Endometrium (tissue), 2 donors: ENCODE data around the gene APBB3.
A peak's percentile ranks its signal among the peaks of the same experiment; 100 is the strongest.
"Not testable (repeated sequence)": the region's sequence is repeated elsewhere in the genome, so short reads cannot be mapped to it uniquely, and the experiment has no call there.

Experiments used
- FAIRE-seq: peaks from 2 replicates; lab custom pipeline; 2012; peaks lifted over from hg19 to GRCh38; lab: Jason Lieb, UNC
- donor health status: control.
- donor health status: control.

The APBB3 gene, protein sequence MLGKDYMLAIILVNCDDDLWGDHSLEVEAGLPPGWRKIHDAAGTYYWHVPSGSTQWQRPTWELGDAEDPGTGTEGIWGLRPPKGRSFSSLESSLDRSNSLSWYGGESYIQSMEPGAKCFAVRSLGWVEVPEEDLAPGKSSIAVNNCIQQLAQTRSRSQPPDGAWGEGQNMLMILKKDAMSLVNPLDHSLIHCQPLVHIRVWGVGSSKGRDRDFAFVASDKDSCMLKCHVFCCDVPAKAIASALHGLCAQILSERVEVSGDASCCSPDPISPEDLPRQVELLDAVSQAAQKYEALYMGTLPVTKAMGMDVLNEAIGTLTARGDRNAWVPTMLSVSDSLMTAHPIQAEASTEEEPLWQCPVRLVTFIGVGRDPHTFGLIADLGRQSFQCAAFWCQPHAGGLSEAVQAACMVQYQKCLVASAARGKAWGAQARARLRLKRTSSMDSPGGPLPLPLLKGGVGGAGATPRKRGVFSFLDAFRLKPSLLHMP

DNA sequence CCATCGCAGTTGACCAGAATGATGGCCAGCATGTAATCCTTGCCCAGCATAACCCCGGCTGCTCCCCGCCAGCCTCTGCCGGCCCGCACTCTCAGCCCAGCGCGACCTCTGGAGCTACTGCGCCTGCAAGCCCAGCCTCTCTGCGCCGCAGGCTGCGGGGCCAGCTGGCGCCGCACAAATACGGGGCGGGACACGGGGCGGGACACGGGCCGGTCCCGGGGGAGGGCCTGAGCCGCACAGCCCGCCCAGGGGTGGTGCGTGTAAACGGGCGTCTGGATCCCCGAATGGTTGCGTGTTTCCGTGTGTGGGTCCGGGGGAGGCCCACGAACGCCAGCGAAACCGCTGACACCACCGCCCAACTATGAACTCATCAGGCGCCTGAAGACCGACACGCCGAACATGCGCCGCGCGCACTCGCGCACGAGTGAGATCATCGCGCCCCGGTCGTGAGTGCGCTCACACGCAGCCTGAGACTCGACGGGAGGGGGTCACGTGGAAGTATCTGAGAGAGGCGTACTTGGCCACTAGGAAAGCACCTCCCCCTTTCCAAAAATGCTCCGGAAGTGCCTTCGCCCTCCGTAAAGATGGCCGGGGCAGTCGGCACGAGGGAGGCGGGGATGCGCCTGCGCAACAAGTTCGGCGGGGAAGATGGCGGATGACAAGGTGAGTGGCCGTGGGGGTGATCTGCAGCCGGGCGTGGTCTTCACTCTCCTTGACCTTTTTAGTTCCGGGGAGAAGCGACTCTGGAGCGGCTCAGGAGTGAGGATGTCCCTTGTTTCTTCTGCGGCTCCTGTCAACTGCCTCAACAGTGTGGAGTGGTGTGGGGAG, at the start of gene APBB3, which contains the start of gene SLC35A4:
TSS of gene APBB3 (minus strand) at position 403 of the 828 bp plus-strand sequence. CDS start at position 50, 353 bp downstream.
TSS of gene SLC35A4 (plus strand) at position 633 of the 828 bp plus-strand sequence. CDS start 2,342 bp downstream, outside the sequence.
- FAIRE-seq: peak; percentile 89

DNA sequence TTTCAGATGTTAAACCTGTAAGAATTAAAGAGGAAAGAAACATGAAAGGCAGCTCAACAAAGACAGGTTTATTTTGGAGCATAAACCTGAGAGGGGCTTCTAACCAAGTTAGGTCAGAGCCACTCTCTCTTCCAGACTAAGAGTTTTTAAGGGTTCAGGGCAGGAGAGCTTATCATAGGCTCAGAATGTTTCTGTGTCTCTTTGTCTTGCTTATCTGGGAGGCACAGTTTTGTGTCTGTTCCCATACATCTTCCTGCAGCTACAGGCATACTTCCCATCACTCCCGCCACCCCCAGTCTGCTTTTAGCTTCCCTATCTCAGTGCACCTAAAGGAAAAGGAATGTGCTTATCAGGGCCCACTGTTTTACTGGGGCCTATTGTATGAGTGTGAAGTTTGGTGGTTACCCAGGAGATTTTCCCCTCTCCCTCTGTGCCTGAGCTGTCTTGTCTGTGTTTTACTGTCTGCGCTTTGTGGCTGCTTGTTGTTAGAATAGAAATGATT, 46.7 kb upstream of the APBB3 start:
- no peak for FAIRE-seq

DNA sequence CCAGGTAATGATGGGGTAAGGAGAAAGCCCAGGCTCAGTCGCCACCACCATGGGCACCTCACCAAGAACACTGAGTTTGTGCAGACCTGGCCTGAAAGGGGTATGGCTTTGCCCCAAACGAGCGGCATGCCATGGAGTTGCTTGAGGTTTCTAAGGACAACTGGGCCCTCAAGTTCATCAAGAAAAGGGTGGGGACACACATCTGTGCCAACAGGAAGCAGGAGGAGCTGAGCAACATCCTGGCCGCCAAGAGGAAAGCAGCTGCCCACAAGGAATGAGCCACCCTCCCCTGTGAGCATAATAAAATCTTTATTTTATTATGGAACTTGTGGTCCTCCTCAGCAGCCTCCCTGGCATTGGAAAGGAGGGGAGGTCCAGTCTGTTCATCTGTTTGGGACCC, 44.7 kb upstream of the APBB3 start:
- no peak for FAIRE-seq

DNA sequence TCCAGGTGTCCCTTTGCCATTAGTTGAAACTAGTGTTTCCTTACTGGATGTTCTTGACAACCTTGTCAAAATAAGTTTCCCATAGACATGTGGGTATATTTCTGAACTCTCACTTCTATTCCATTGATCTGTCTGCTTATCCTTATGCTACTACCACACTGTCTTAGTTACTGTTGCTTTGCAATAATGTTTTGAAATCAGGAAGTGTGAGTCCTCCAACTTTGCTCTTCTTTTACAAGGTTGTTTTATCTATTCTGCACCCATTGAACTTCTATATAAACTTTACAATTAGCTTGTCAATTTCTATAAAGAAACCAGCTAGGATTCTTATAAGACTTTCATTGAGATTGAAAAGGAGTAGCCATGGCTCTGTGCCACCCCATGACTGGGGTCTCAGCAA, 44.3 kb upstream of the APBB3 start:
- FAIRE-seq: no peak

- FAIRE-seq: no peak
Measured at GRCh38 chr5:140607031-140607430, 42.6 kb upstream of the APBB3 start.

DNA sequence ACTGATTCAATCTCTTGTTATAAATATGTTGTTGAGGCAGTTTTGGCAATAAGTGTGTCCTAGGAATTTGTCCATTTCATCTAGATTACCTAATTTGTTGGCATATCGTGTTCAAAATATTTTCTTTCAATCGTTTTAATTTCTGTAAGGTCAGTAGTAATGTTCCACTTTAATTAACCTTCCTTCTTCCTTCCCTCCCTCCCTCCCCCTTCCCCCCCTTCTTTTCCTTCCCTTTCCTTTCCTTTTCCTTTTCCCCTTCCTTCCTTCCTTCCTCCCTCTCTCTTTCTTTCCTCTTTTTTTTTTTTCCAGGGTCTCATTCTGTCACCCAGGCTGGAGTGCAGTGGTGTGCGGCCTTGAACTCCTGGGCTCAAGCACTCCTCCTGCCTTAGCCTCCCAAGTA, 41.5 kb upstream of the APBB3 start:
- FAIRE-seq: no peak

DNA sequence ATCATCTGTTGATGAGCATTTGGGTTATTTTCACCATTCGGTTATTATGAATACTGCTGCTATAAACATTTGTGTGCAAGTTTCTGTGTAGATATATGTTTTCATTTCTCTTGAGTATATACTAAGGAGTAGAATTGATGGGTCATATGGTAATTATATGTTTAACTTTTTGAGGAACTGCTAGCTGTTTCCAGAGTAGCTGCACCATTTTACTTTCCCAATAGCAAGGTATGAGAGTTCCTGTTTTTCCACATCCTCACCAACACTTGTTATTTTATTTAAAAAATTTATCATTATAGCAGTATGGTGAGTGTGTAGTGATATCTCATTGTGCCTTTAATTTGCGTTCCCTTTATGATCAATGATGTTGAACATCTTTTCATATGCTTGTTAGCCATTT, 39.3 kb upstream of the APBB3 start:
- FAIRE-seq: no peak

GRCh38 chr5:140603446-140603698, 39.0 kb upstream of the APBB3 start:
- FAIRE-seq: not testable (repeated sequence)

DNA sequence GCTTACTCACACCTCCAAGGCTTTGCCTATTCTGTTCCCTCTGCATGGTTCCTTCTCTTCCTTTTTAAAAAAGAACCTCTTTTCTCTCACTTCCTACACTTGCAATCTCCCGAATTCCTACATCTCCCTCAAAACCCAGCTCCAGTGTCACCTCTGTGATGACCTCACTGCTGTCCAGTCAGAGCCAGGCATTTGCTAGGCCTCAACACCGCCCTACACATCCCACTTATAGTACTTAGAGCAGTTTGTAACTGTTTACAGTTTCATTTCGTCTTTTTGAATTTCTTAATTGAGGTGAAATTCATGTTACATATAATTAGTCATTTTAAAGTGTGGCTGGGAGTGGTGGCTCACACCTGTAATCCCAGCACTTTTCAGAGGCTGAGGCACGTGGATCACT, 37.7 kb upstream of the APBB3 start:
- no peak for FAIRE-seq

DNA sequence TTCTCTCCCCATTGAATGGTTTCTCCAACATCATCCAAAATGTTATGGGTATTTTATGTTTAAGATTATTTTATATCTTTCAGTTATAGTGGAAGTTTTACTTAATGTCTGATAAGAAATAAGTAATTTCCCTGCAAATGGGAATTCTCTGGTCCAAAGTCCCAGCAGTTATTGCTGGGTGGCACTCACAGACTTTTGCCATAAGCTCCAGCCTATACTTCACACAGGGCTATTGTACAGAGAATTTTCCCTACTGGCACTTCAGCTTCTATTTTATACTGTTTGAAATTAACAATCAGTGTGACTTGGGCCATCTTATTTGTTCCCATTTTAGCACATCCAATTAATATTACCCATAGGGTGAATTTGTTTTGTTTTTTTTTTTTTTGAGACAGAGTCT, 35.7 kb upstream of the APBB3 start:
- FAIRE-seq: no peak

- FAIRE-seq: no peak
Measured at GRCh38 chr5:140598836-140599235, 34.4 kb upstream of the APBB3 start.

GRCh38 chr5:140596321-140596741, 31.9 kb upstream of the APBB3 start:
- FAIRE-seq: no peak

DNA sequence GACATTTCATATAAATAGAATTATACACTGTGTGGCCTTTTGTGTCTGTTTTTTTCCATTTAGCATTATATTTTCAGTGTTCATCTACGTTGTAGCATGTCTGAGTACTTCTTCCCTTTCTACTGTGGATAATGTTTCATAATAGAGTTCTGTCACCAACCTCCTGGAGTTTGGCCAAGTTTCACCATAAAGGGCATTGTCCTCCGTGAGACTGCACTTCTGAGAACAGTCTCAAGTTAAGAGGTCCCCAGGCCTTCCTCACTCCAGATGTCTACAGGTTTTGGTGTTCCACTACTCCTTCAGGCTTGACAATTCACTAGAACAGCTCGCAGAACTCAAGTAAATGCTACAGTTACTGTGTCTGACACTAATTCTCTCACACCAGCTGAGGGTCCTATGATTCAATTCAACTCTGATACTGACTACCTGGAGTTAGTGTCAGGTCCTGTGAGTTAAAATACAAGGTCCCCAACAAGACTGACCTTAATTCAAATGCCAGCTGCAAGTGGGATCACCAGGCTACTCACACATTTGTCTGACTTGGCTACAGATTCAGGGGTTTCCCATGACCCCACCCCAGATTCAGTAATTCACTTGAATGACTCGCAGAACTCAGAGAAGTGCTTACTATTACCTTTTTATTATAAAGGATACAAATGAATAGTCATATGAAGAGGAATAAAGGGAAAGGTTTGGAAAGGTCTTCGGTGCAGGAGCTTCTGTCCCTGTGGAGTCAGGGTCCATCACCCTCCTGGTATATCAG, 31.3 kb upstream of the APBB3 start:
- no peak for FAIRE-seq

GRCh38 chr5:140594169-140594568, 29.8 kb upstream of the APBB3 start:
- FAIRE-seq: no peak

GRCh38 chr5:140593070-140593469, 28.7 kb upstream of the APBB3 start:
- not testable (repeated sequence) for FAIRE-seq

GRCh38 chr5:140591747-140592372, 27.5 kb upstream of the APBB3 start:
- FAIRE-seq: no peak

GRCh38 chr5:140590861-140591260, 26.5 kb upstream of the APBB3 start:
- FAIRE-seq: no peak

- peak; percentile 33 for FAIRE-seq
Measured at GRCh38 chr5:140588311-140589070, 24.1 kb upstream of the APBB3 start.

GRCh38 chr5:140587495-140587894, 23.1 kb upstream of the APBB3 start:
- no peak for FAIRE-seq

GRCh38 chr5:140579188-140579747, 14.9 kb upstream of the APBB3 start:
- FAIRE-seq: not testable (repeated sequence)

DNA sequence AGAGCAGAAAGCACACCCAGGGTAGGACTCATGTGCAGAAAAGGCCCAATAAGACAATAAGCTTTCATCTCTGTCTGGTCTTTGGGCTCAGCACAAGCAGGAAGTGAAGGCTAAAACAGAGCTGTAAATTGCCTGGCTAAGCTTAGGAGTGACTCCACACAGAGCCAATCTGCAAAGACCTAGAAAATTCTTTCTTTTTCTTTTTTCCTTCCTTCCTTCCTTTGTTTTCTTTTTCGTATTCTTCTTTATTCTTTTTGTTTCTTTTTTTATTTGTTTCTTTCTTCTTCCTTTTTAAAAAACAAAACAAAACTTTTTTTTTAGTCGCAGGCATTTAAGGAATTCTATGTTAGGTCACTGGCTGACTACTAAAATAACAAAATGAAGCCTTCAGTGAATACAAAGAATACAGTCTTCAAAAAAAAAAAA, 12.4 kb upstream of the APBB3 start:
- peak; percentile 26 for FAIRE-seq
